ENCODE results near the gene ACTG1.

ACTG1 gene

GRCh38 chr17:81544281-81544974, 31.8 kb upstream of the ACTG1 start:
- DNase-seq = no peak

- no peak for DNase-seq
Observed at GRCh38 chr17:81543756-81544155, 31.2 kb upstream of the ACTG1 start.

GRCh38 chr17:81543339-81543675, 30.7 kb upstream of the ACTG1 start:
- DNase-seq = no peak

- DNase-seq = no peak
Observed at GRCh38 chr17:81542431-81543338, 30.1 kb upstream of the ACTG1 start.

GRCh38 chr17:81541123-81541522, 28.5 kb upstream of the ACTG1 start:
- no peak for DNase-seq

GRCh38 chr17:81540676-81541027, 28.1 kb upstream of the ACTG1 start:
- DNase-seq = no peak

- no peak for DNase-seq
Observed at GRCh38 chr17:81539961-81540675, 27.5 kb upstream of the ACTG1 start.

GRCh38 chr17:81539571-81539900, 26.9 kb upstream of the ACTG1 start:
- no peak for DNase-seq

- DNase-seq = no peak
Observed at GRCh38 chr17:81538651-81539570, 26.3 kb upstream of the ACTG1 start.

GRCh38 chr17:81537856-81538555, 25.4 kb upstream of the ACTG1 start:
- DNase-seq = peak; percentile 94

- peak; percentile 94 for DNase-seq
Observed at GRCh38 chr17:81537343-81537855, 24.8 kb upstream of the ACTG1 start.

GRCh38 chr17:81536299-81537290, 24.0 kb upstream of the ACTG1 start:
- DNase-seq = no peak

- no peak for DNase-seq
Observed at GRCh38 chr17:81535480-81536298, 23.1 kb upstream of the ACTG1 start.

- DNase-seq = no peak
Observed at GRCh38 chr17:81535007-81535328, 22.4 kb upstream of the ACTG1 start.

- peak; percentile 39 for DNase-seq
Observed at GRCh38 chr17:81534157-81535006, 21.8 kb upstream of the ACTG1 start.

- DNase-seq = no peak
Observed at GRCh38 chr17:81533339-81534141, 20.9 kb upstream of the ACTG1 start.

GRCh38 chr17:81532490-81533287, 20.1 kb upstream of the ACTG1 start:
- no peak for DNase-seq
